SU-DHL-6 (cell line): Measurements from ENCODE around the gene CXCR5.

Experiments
- CTCF ChIP-seq: fragments of 200-600 bp; sonication (generic); IDR thresholded peaks from one replicate; pipeline ENCODE4 v1.5.1; 2017; ENCODE audit warnings: antibody characterized with exemption, mild to moderate bottlenecking, low read length, moderate library complexity; ENCODE audit not compliant: insufficient read depth, poor library complexity, severe bottlenecking
- EZH2phosphoT487 ChIP-seq: fragments of 200-600 bp; sonication (generic), shearing (Covaris generic); conservative IDR thresholded peaks from 2 replicates; pipeline ENCODE4 v1.6.1; 2018; ENCODE audit warnings: mild to moderate bottlenecking, antibody characterized with exemption, low read length, moderate library complexity, mixed read lengths

GRCh38 chr11:118908264-118908663 lies 24.6 kb downstream of the CXCR5 start:
- TF ChIP-seq CTCF: no peak
- no peak for TF ChIP-seq EZH2phosphoT487
